ENCODE measurements around the gene RBM18. TPM values are rescaled to one million over a fixed set of nuclear protein-coding genes. Genes with fewer than 3 reads are reported as not detected.

The RBM18 gene
- total and polyA plus RNA-seq, 5 donors from 2014 or later, result 26.1 to 34.8 (median 29.6) TPM

DNA sequence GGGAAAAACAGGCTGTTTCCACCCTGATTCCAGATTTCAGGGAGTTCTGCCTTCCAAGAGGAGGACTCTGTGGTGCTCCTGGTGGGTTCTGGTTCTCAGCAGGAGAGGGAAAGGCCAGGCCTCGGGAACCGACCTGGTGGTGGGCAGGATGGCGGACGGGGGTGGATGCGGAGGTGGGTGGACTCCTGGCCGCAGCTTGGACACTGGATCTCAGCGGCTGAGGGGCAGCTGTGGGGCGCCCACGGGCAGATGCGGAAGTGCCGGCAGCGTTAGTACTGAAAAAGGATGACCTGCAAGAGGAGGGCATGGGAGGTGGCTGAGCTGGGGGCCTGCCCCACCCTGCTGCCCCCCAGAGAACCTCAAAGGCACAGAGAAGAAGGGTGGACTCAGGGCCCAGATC is 60.1 kb downstream of the RBM18 start:
- Histone ChIP-seq H3K36me3 (ENCODE audit: control insufficient read depth, insufficient read depth, low read length) (no peaks in the 10 kb centered on the region), H3K27me3 (ENCODE audit: control insufficient read depth, insufficient read depth, low read length) (no peaks in the 10 kb centered on the region), H3K4me1 (ENCODE audit: control insufficient read depth, insufficient read depth, low read length, poor library complexity, severe bottlenecking) (no peaks in the 10 kb centered on the region), H3K9me3 (ENCODE audit: control insufficient read depth in 2 of 2, low read length in 2 of 2) (no peaks in the 10 kb centered on the region), H3K4me3 (ENCODE audit: low read depth, low read length) (no peak overlapping the region), H3K27ac (ENCODE audit: insufficient read depth, low read length, poor library complexity, severe bottlenecking) (no peak overlapping the region)
- Mint-ChIP-seq H3K4me3 (no peak overlapping the region), H3K9me3 (peaks cover 0 to 1% (median 0%) of the 10 kb centered on the region in 7 donors), H3K4me1 (no peaks in the 10 kb centered on the region), H3K27me3 (peaks cover 21% of the 10 kb centered on the region), H3K27ac (no peak overlapping the region), H3K36me3 (no peaks in the 10 kb centered on the region)
- DNase-seq (no peak), ATAC-seq (ENCODE audit: low read depth in 2 of 2) (no peak)

- H3K27ac ChIP-seq (ENCODE audit: insufficient read depth, low read length, poor library complexity, severe bottlenecking), result no peak overlapping the region
- H3K4me3 ChIP-seq (ENCODE audit: low read depth, low read length), result no peak overlapping the region
- Mint-ChIP-seq H3K27ac (peak overlapping the region in 1 of 3 donors; percentile 48), H3K9me3 (peaks cover 0 to 1% (median 0%) of the 10 kb centered on the region in 7 donors), H3K4me1 (no peaks in the 10 kb centered on the region), H3K36me3 (no peaks in the 10 kb centered on the region), H3K27me3 (peaks cover 21% of the 10 kb centered on the region), H3K4me3 (no peak overlapping the region)
- no peak for DNase-seq
- H3K27me3 ChIP-seq (ENCODE audit: control insufficient read depth, insufficient read depth, low read length), result no peaks in the 10 kb centered on the region
- H3K4me1 ChIP-seq (ENCODE audit: control insufficient read depth, insufficient read depth, low read length, poor library complexity, severe bottlenecking), result no peaks in the 10 kb centered on the region
- ATAC-seq (ENCODE audit: low read depth in 2 of 2), result no peak
- H3K9me3 ChIP-seq (ENCODE audit: control insufficient read depth in 2 of 2, low read length in 2 of 2), result no peaks in the 10 kb centered on the region
- no peaks in the 10 kb centered on the region for H3K36me3 ChIP-seq (ENCODE audit: control insufficient read depth, insufficient read depth, low read length)
These were observed 60.6 kb downstream of the RBM18 start for GRCh38 chr9:122204055-122204454.

DNA sequence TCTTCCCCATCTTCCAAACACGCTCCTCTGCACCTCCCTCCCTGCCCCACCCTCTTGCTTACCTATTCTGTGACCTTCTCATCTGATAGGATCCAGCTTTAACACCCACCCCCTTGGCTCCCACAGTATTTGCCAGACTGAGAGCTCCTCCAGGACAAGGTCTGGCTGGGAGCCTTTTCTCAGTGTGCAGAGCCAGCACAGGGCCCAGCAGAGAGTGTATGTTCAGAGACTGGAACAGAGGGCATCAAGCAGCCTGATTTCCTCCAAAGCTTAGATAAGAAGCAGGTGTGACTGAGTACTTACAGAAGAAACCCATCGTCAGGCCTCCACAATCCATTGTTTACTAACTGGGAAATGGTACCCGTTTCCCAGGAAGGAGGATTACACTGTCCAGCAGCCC is 62.5 kb downstream of the RBM18 start:
- peaks cover 0 to 1% (median 0%) of the 10 kb centered on the region in 7 donors for H3K9me3 Mint-ChIP-seq
- H3K4me1 Mint-ChIP-seq, result no peaks in the 10 kb centered on the region
- no peak overlapping the region for H3K4me3 Mint-ChIP-seq
- ATAC-seq (ENCODE audit: low read depth in 2 of 2) (no peak), DNase-seq (no peak)
- no peak overlapping the region for H3K27ac Mint-ChIP-seq
- H3K27me3 ChIP-seq (ENCODE audit: control insufficient read depth, insufficient read depth, low read length), result no peaks in the 10 kb centered on the region
- no peak overlapping the region for H3K4me3 ChIP-seq (ENCODE audit: low read depth, low read length)
- no peaks in the 10 kb centered on the region for H3K9me3 ChIP-seq (ENCODE audit: control insufficient read depth in 2 of 2, low read length in 2 of 2)
- H3K27me3 Mint-ChIP-seq, result peaks cover 11% of the 10 kb centered on the region
- no peaks in the 10 kb centered on the region for H3K36me3 ChIP-seq (ENCODE audit: control insufficient read depth, insufficient read depth, low read length)
- no peak overlapping the region for H3K27ac ChIP-seq (ENCODE audit: insufficient read depth, low read length, poor library complexity, severe bottlenecking)
- H3K36me3 Mint-ChIP-seq, result no peaks in the 10 kb centered on the region
- H3K4me1 ChIP-seq (ENCODE audit: control insufficient read depth, insufficient read depth, low read length, poor library complexity, severe bottlenecking), result no peaks in the 10 kb centered on the region

DNA sequence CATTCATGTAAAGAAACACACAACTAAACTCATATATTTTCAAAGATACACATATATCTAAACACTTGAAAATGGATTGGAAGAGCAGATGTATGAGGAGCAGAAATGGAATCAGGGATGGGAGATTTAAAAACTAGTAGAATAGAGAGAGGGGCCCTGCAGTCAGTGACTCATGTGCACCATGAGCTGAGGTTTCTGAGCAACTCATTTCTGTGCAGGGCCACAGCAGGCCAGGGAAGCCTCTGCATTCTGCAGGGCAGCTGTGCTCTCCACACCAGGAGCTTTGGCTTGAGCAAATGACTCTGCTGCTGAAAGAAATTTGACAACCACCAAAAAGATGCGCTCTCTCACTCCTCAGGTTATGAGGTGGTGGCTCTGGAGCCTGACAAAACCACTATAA is 63.0 kb downstream of the RBM18 start:
- Mint-ChIP-seq H3K27me3 (peaks cover 10% of the 10 kb centered on the region), H3K9me3 (peaks cover 0 to 1% (median 0%) of the 10 kb centered on the region in 7 donors), H3K27ac (no peak overlapping the region), H3K36me3 (no peaks in the 10 kb centered on the region), H3K4me3 (no peak overlapping the region), H3K4me1 (no peaks in the 10 kb centered on the region)
- Histone ChIP-seq H3K4me3 (ENCODE audit: low read depth, low read length) (no peak overlapping the region), H3K36me3 (ENCODE audit: control insufficient read depth, insufficient read depth, low read length) (no peaks in the 10 kb centered on the region), H3K27me3 (ENCODE audit: control insufficient read depth, insufficient read depth, low read length) (no peaks in the 10 kb centered on the region), H3K27ac (ENCODE audit: insufficient read depth, low read length, poor library complexity, severe bottlenecking) (no peak overlapping the region), H3K9me3 (ENCODE audit: control insufficient read depth in 2 of 2, low read length in 2 of 2) (no peaks in the 10 kb centered on the region), H3K4me1 (ENCODE audit: control insufficient read depth, insufficient read depth, low read length, poor library complexity, severe bottlenecking) (no peaks in the 10 kb centered on the region)
- DNase-seq (no peak), ATAC-seq (ENCODE audit: low read depth in 2 of 2) (no peak)

- H3K4me3 Mint-ChIP-seq, result no peak overlapping the region
- H3K9me3 Mint-ChIP-seq, result peaks cover 0 to 1% (median 0%) of the 10 kb centered on the region in 7 donors
- no peaks in the 10 kb centered on the region for H3K4me1 Mint-ChIP-seq
- Histone ChIP-seq H3K4me3 (ENCODE audit: low read depth, low read length) (no peak overlapping the region), H3K9me3 (ENCODE audit: control insufficient read depth in 2 of 2, low read length in 2 of 2) (no peaks in the 10 kb centered on the region), H3K36me3 (ENCODE audit: control insufficient read depth, insufficient read depth, low read length) (no peaks in the 10 kb centered on the region), H3K4me1 (ENCODE audit: control insufficient read depth, insufficient read depth, low read length, poor library complexity, severe bottlenecking) (no peaks in the 10 kb centered on the region), H3K27me3 (ENCODE audit: control insufficient read depth, insufficient read depth, low read length) (no peaks in the 10 kb centered on the region), H3K27ac (ENCODE audit: insufficient read depth, low read length, poor library complexity, severe bottlenecking) (no peak overlapping the region)
- peaks cover 12% of the 10 kb centered on the region for H3K27me3 Mint-ChIP-seq
- ATAC-seq (ENCODE audit: low read depth in 2 of 2) (no peak), DNase-seq (no peak)
- no peak overlapping the region for H3K27ac Mint-ChIP-seq
- no peaks in the 10 kb centered on the region for H3K36me3 Mint-ChIP-seq
These were observed 63.6 kb downstream of the RBM18 start for GRCh38 chr9:122200960-122201595.

DNA sequence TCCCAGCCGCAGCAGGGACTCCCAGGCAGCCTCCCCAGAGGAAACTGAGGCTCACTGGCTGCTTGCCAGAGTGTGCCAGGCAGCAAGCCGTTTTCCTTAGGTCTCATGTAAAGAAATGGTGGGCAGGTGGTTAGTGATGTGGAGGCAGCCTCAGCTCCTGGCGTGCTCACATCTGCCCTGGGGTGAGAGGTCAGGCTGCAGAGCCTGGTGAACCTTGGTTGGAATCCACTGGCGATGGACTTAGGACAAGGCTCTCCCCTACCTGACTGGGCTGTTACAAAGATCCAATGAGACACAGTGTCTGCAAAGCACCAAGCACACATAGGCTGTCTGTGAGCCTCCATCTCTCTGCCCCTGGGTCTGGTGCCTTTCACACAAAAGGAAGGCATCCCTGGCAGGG is 66.8 kb downstream of the RBM18 start:
- Histone ChIP-seq H3K9me3 (ENCODE audit: control insufficient read depth in 2 of 2, low read length in 2 of 2) (no peaks in the 10 kb centered on the region), H3K36me3 (ENCODE audit: control insufficient read depth, insufficient read depth, low read length) (no peaks in the 10 kb centered on the region), H3K4me3 (ENCODE audit: low read depth, low read length) (no peak overlapping the region), H3K4me1 (ENCODE audit: control insufficient read depth, insufficient read depth, low read length, poor library complexity, severe bottlenecking) (no peaks in the 10 kb centered on the region), H3K27ac (ENCODE audit: insufficient read depth, low read length, poor library complexity, severe bottlenecking) (no peak overlapping the region), H3K27me3 (ENCODE audit: control insufficient read depth, insufficient read depth, low read length) (no peaks in the 10 kb centered on the region)
- no peak for DNase-seq
- H3K4me3 Mint-ChIP-seq, result no peak overlapping the region
- no peaks in the 10 kb centered on the region for H3K4me1 Mint-ChIP-seq
- no peak overlapping the region for H3K27ac Mint-ChIP-seq
- no peak for ATAC-seq (ENCODE audit: low read depth in 2 of 2)
- peaks cover 0 to 1% (median 0%) of the 10 kb centered on the region in 7 donors for H3K9me3 Mint-ChIP-seq
- no peaks in the 10 kb centered on the region for H3K36me3 Mint-ChIP-seq
- peaks cover 12% of the 10 kb centered on the region for H3K27me3 Mint-ChIP-seq

DNA sequence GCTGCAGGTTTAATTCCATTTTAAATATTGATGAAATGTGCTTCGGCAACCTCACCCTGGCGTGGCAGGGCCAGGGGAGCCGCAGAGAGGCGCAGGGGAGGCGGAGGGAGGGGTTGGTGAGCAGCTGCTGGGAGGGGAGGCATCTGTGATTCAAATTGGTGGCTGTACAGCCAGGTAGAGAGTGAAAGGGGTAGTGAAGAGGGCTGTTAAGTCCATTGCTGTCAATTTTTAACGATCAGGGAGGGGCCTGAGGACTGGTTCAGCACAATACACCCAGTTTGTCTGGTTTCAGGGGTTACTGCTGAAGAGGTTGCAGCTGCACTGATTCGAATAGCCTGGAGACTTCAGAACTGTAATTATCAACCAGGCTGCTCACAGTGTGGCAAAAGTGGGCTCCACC is 67.2 kb downstream of the RBM18 start:
- Histone ChIP-seq H3K36me3 (ENCODE audit: control insufficient read depth, insufficient read depth, low read length) (no peaks in the 10 kb centered on the region), H3K27ac (ENCODE audit: insufficient read depth, low read length, poor library complexity, severe bottlenecking) (no peak overlapping the region), H3K4me3 (ENCODE audit: low read depth, low read length) (no peak overlapping the region), H3K27me3 (ENCODE audit: control insufficient read depth, insufficient read depth, low read length) (no peaks in the 10 kb centered on the region), H3K9me3 (ENCODE audit: control insufficient read depth in 2 of 2, low read length in 2 of 2) (no peaks in the 10 kb centered on the region), H3K4me1 (ENCODE audit: control insufficient read depth, insufficient read depth, low read length, poor library complexity, severe bottlenecking) (no peaks in the 10 kb centered on the region)
- H3K4me3 Mint-ChIP-seq, result no peak overlapping the region
- ATAC-seq (ENCODE audit: low read depth in 2 of 2), result no peak
- peaks cover 12% of the 10 kb centered on the region for H3K27me3 Mint-ChIP-seq
- no peak for DNase-seq
- no peaks in the 10 kb centered on the region for H3K4me1 Mint-ChIP-seq
- H3K9me3 Mint-ChIP-seq, result peaks cover 0 to 1% (median 0%) of the 10 kb centered on the region in 7 donors
- no peaks in the 10 kb centered on the region for H3K36me3 Mint-ChIP-seq
- no peak overlapping the region for H3K27ac Mint-ChIP-seq

DNA sequence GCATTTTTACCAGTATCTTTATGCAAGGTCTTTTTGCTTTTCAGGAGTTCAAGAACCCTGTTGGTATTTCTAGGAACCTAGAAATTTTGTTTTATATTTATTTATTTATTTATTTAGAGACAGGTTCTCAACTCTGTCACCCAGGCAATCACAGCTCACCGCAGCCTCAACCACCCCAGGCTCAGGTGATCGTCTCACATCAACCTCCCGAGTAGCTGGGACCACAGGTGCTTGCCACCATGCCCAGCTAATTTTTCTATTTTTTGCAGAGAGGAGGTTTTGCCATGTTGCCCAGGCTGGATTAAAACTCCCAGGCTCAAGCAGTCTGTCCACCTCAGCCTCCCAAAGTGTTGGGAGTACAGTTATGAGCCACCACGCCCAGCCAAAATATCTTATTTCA is 68.8 kb downstream of the RBM18 start:
- H3K36me3 Mint-ChIP-seq, result no peaks in the 10 kb centered on the region
- Histone ChIP-seq H3K27ac (ENCODE audit: insufficient read depth, low read length, poor library complexity, severe bottlenecking) (no peak overlapping the region), H3K4me3 (ENCODE audit: low read depth, low read length) (no peak overlapping the region), H3K9me3 (ENCODE audit: control insufficient read depth in 2 of 2, low read length in 2 of 2) (no peaks in the 10 kb centered on the region), H3K4me1 (ENCODE audit: control insufficient read depth, insufficient read depth, low read length, poor library complexity, severe bottlenecking) (no peaks in the 10 kb centered on the region), H3K36me3 (ENCODE audit: control insufficient read depth, insufficient read depth, low read length) (no peaks in the 10 kb centered on the region), H3K27me3 (ENCODE audit: control insufficient read depth, insufficient read depth, low read length) (no peaks in the 10 kb centered on the region)
- DNase-seq, result no peak
- H3K4me3 Mint-ChIP-seq, result no peak overlapping the region
- ATAC-seq (ENCODE audit: low read depth in 2 of 2), result no peak
- no peaks in the 10 kb centered on the region for H3K9me3 Mint-ChIP-seq
- no peaks in the 10 kb centered on the region for H3K4me1 Mint-ChIP-seq
- peaks cover 12% of the 10 kb centered on the region for H3K27me3 Mint-ChIP-seq
- no peak overlapping the region for H3K27ac Mint-ChIP-seq

Measured in CD4-positive, CD25-positive, alpha-beta regulatory T cell (primary cell).